Upper lobe of left lung (tissue), 4 donors: ENCODE data around the gene SETD4.

Experiments used
- EP300 ChIP-seq, 4 donors: sonication (generic); formaldehyde crosslinking; IDR thresholded peaks; one replicate each; pipeline ENCODE4 v1.5.1; 2017; ENCODE audit warnings: antibody characterized with exemption in 4 of 4, control low read depth in 2 of 4
- POLR2A ChIP-seq, 4 donors: fragments of 450-650 bp; IDR thresholded peaks; one replicate each; pipeline ENCODE4 v1.5.1; 2016 to 2017; ENCODE audit warnings: antibody characterized with exemption in 4 of 4, mild to moderate bottlenecking in 2 of 4
- TF ChIP-seq, protein P1 (sequence below), 6 experiments: fragments of 450-650 bp in 4 of 6; fragments of 200-600 bp in 2 of 6; sonication (generic) in 2 of 6; IDR thresholded peaks; one replicate each; pipeline ENCODE4 v1.5.1; 2016 to 2019; ENCODE audit warnings: antibody characterized with exemption in 6 of 6

- TF ChIP-seq POLR2A (IDR thresholded peaks at IDR 0.05) = no peak
- TF ChIP-seq, protein P1, sequence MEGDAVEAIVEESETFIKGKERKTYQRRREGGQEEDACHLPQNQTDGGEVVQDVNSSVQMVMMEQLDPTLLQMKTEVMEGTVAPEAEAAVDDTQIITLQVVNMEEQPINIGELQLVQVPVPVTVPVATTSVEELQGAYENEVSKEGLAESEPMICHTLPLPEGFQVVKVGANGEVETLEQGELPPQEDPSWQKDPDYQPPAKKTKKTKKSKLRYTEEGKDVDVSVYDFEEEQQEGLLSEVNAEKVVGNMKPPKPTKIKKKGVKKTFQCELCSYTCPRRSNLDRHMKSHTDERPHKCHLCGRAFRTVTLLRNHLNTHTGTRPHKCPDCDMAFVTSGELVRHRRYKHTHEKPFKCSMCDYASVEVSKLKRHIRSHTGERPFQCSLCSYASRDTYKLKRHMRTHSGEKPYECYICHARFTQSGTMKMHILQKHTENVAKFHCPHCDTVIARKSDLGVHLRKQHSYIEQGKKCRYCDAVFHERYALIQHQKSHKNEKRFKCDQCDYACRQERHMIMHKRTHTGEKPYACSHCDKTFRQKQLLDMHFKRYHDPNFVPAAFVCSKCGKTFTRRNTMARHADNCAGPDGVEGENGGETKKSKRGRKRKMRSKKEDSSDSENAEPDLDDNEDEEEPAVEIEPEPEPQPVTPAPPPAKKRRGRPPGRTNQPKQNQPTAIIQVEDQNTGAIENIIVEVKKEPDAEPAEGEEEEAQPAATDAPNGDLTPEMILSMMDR (IDR thresholded peaks at IDR 0.05) = no peak
- TF ChIP-seq EP300 (IDR thresholded peaks at IDR 0.05) = no peak
Observed at GRCh38 chr21:36080386-36080785, 20.1 kb upstream of the SETD4 start.
